HepG2 (cell line): ENCODE data around the gene RNASE7. TPM values are rescaled to one million over a fixed set of nuclear protein-coding genes. Genes with fewer than 3 reads are reported as not detected.

Source experiments
- CAMTA2 ChIP-seq: sonication (generic); formaldehyde crosslinking; IDR thresholded peaks from 2 replicates; pipeline ENCODE4 v1.4.0; 2020; ENCODE audit warnings: mild to moderate bottlenecking, missing genetic modification reagents, borderline replicate concordance
- GFI1 ChIP-seq: sonication (generic); formaldehyde crosslinking; IDR thresholded peaks from 2 replicates; pipeline ENCODE4 v1.5.0; 2020; ENCODE audit warnings: missing genetic modification reagents, mild to moderate bottlenecking, borderline replicate concordance
- HDAC6 ChIP-seq: fragments of 200-600 bp; sonication (generic); IDR thresholded peaks from 2 replicates; pipeline ENCODE4 v1.7.0; 2017; ENCODE audit warnings: mild to moderate bottlenecking, antibody characterized with exemption, low read length, low read depth
- HES4 ChIP-seq: sonication (generic); formaldehyde crosslinking; IDR thresholded peaks from 2 replicates; pipeline ENCODE4 v1.9.0; 2021; ENCODE audit warnings: mild to moderate bottlenecking, missing genetic modification reagents, borderline replicate concordance
- IKZF4 ChIP-seq: sonication (generic); formaldehyde crosslinking; IDR thresholded peaks from 2 replicates; pipeline ENCODE4 v1.5.1; 2020; ENCODE audit warnings: borderline replicate concordance, mild to moderate bottlenecking, low read depth, missing genetic modification reagents; ENCODE audit errors: not compliant biosample characterization
- KLF12 ChIP-seq: sonication (generic); formaldehyde crosslinking; IDR thresholded peaks from 2 replicates; pipeline ENCODE4 v1.4.0; 2020; ENCODE audit warnings: missing genetic modification reagents, borderline replicate concordance
- MIER2 ChIP-seq: IDR thresholded peaks from 2 replicates; pipeline ENCODE4 v1.6.1; 2016; ENCODE audit warnings: missing biosample characterization, missing genetic modification reagents
- MIER3 ChIP-seq: IDR thresholded peaks from 2 replicates; pipeline ENCODE4 v1.6.1; 2016; ENCODE audit warnings: missing compliant biosample characterization, borderline replicate concordance
- PCBP2 ChIP-seq: fragments of 200-400 bp; formaldehyde crosslinking; optimal IDR thresholded peaks from 2 replicates; pipeline ENCODE3; 2018; ENCODE audit warnings: low read length, low read depth; ENCODE audit not compliant: poor library complexity, severe bottlenecking
- RBFOX2 ChIP-seq: fragments of 200-400 bp; formaldehyde crosslinking; IDR thresholded peaks from 2 replicates; pipeline ENCODE4 v1.6.1; 2017; ENCODE audit warnings: low read depth, mild to moderate bottlenecking, low read length
- RXRA ChIP-seq: sonication (generic); formaldehyde crosslinking; IDR thresholded peaks from 2 replicates; pipeline ENCODE4 v1.5.1; 2020; ENCODE audit warnings: missing genetic modification reagents
- SOX6 ChIP-seq, 2 experiments: fragments of 450-650 bp in 1 of 2; sonication (generic) in 1 of 2; formaldehyde crosslinking in 1 of 2; IDR thresholded peaks; 2 replicates each; pipeline versions ENCODE4 v1.4.0 to v1.6.1; 2017 to 2020; ENCODE audit warnings: antibody characterized with exemption in 1 of 2, mild to moderate bottlenecking in 1 of 2, missing genetic modification reagents in 1 of 2
- SP2 ChIP-seq: sonication (generic); formaldehyde crosslinking; IDR thresholded peaks from 2 replicates; pipeline ENCODE4 v1.5.1; 2020; ENCODE audit warnings: mild to moderate bottlenecking, missing genetic modification reagents
- TARDBP ChIP-seq: sonication (generic); formaldehyde crosslinking; IDR thresholded peaks from 2 replicates; pipeline ENCODE4 v1.8.0; 2022; ENCODE audit warnings: mild to moderate bottlenecking, missing genetic modification reagents
- TOPORS ChIP-seq: sonication (generic); formaldehyde crosslinking; IDR thresholded peaks from 2 replicates; pipeline ENCODE4 v1.8.0; 2023; ENCODE audit warnings: mild to moderate bottlenecking, missing genetic modification reagents
- ZBTB42 ChIP-seq: sonication (generic); formaldehyde crosslinking; IDR thresholded peaks from 2 replicates; pipeline ENCODE4 v1.5.0; 2020; ENCODE audit warnings: mild to moderate bottlenecking, missing genetic modification reagents
- ZNF225 ChIP-seq: sonication (generic); formaldehyde crosslinking; IDR thresholded peaks from 2 replicates; pipeline ENCODE4 v1.4.0; 2020; ENCODE audit warnings: mild to moderate bottlenecking, missing genetic modification reagents
- ZNF234 ChIP-seq: sonication (generic); formaldehyde crosslinking; conservative IDR thresholded peaks from 2 replicates; pipeline ENCODE4 v1.5.1; 2020; ENCODE audit warnings: mild to moderate bottlenecking, missing genetic modification reagents
- ZNF598 ChIP-seq: sonication (generic); formaldehyde crosslinking; IDR thresholded peaks from 2 replicates; pipeline ENCODE4 v1.5.1; 2020; ENCODE audit warnings: mild to moderate bottlenecking, missing genetic modification reagents, borderline replicate concordance
- ZNF746 ChIP-seq: sonication (generic); formaldehyde crosslinking; IDR thresholded peaks from 2 replicates; pipeline ENCODE4 v1.8.0; 2022; ENCODE audit warnings: mild to moderate bottlenecking, missing genetic modification reagents
- ZNF75D ChIP-seq: sonication (generic); formaldehyde crosslinking; IDR thresholded peaks from 2 replicates; pipeline ENCODE4 v1.8.1; 2023; ENCODE audit warnings: missing genetic modification reagents, mild to moderate bottlenecking, borderline replicate concordance
- ZNF761 ChIP-seq: sonication (generic); formaldehyde crosslinking; conservative IDR thresholded peaks from 2 replicates; pipeline ENCODE4 v1.4.0; 2020; ENCODE audit warnings: mild to moderate bottlenecking, missing genetic modification reagents
- ZNF766 ChIP-seq: sonication (generic); formaldehyde crosslinking; IDR thresholded peaks from 2 replicates; pipeline ENCODE4 v1.5.0; 2020; ENCODE audit warnings: missing genetic modification reagents, borderline replicate concordance
- polyA plus RNA-seq, 8 experiments: library from polyadenylated mRNA; depleted of rRNA in 3 of 8; stranded (reverse) in 7 of 8; unstranded in 1 of 8; fragments of >200 nt; fragmentation: Illumina TruSeq in 4 of 8; extraction: Trizol in 4 of 8; gene quantifications; 2 replicates each; pipeline versions ENCODE4 v1.2.1 to v1.2.3, GENCODE V29; 2011 to 2016; ENCODE audit warnings: low read depth in 4 of 8, missing spikeins in 1 of 8, mixed read lengths in 1 of 8; ENCODE audit not compliant: insufficient read depth in 1 of 8
- total RNA-seq, 5 experiments: library from RNA; depleted of rRNA; stranded (reverse); fragments of >200 nt; fragmentation: Illumina TruSeq; extraction: Trizol; gene quantifications; 2 replicates each; pipeline ENCODE4 v1.2.3, GENCODE V29; 2016; ENCODE audit warnings: low read depth in 1 of 5
- TF ChIP-seq, protein P1 (sequence below): sonication (generic); formaldehyde crosslinking; IDR thresholded peaks from 2 replicates; pipeline ENCODE4 v1.9.0; 2021; ENCODE audit warnings: missing genetic modification reagents, borderline replicate concordance
- TF ChIP-seq, protein P2 (sequence below): sonication (generic); formaldehyde crosslinking; IDR thresholded peaks from 2 replicates; pipeline ENCODE4 v1.9.0; 2022; ENCODE audit warnings: low read depth, missing genetic modification reagents

The RNASE7 gene
- total and polyA plus RNA-seq, 2 of the 13 experiments (the other 11 are each of a cell fraction or from before 2014, with no cell fraction given), result 0.04 TPM; not detected in 1

DNA sequence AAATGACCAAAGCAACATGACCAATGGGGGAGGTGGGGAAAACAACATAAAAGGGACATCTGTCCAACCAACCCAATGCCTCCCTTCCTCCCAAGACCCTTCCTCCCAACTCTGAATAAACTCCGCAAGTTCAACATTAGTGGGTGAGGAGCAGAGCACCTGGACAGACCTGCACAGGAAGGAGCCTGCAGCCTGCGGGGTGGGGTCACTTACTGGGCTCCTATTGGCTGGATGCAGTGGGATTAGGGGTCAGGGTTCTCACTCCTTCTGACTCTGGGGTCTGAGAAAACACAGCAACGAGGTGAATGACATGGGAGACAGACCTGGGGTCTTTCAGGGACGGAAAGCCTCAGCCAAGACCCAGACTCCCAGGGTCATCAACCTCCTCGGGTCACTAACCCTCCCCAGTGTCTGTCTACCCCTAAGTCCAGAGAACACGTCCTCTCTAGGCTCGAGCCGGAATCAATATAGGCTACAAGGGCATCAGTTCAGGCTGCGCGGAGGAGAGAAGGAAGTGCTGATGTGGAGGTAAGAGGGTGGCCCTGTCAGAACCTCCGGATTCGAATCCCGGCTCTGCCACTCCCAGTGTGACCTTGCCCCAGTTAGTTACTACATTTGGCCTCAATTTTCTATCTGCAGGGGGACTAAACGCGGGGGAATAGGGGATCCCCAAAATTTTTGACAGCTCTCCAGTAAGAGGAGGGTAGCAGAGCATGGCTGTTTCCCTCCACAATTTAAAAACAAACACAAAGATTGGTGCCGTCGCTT, 18.2 kb upstream of the RNASE7 start (continued):
- TF ChIP-seq, protein P1, sequence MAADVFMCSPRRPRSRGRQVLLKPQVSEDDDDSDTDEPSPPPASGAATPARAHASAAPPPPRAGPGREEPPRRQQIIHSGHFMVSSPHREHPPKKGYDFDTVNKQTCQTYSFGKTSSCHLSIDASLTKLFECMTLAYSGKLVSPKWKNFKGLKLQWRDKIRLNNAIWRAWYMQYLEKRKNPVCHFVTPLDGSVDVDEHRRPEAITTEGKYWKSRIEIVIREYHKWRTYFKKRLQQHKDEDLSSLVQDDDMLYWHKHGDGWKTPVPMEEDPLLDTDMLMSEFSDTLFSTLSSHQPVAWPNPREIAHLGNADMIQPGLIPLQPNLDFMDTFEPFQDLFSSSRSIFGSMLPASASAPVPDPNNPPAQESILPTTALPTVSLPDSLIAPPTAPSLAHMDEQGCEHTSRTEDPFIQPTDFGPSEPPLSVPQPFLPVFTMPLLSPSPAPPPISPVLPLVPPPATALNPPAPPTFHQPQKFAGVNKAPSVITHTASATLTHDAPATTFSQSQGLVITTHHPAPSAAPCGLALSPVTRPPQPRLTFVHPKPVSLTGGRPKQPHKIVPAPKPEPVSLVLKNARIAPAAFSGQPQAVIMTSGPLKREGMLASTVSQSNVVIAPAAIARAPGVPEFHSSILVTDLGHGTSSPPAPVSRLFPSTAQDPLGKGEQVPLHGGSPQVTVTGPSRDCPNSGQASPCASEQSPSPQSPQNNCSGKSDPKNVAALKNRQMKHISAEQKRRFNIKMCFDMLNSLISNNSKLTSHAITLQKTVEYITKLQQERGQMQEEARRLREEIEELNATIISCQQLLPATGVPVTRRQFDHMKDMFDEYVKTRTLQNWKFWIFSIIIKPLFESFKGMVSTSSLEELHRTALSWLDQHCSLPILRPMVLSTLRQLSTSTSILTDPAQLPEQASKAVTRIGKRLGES, result no peak
- TF ChIP-seq ZNF746 (CRISPR knock-in tag), result 0 out of 2 replicates have a peak, but pooled peaks have one; percentile 37
- no peak for TF ChIP-seq MIER3
- TF ChIP-seq PCBP2, result no peak
- TF ChIP-seq HES4 (CRISPR knock-in tag), result no peak
- TF ChIP-seq ZNF234, result no peak
- TF ChIP-seq ZBTB42 (CRISPR knock-in tag), result no peak; the same call in 1 of the 2 replicates
- TF ChIP-seq GFI1, result no peak
- no peak for TF ChIP-seq ZNF598 (CRISPR knock-in tag)
- no peak for TF ChIP-seq TOPORS (CRISPR knock-in tag)
- TF ChIP-seq ZNF225, result no peak
- TF ChIP-seq TARDBP (CRISPR knock-in tag), result no peak; the same call in 1 of the 2 replicates
- peak; percentile 45; the same call in 1 of the 2 replicates for TF ChIP-seq RXRA (CRISPR knock-in tag)
- no peak for TF ChIP-seq KLF12 (CRISPR knock-in tag)
- no peak for TF ChIP-seq IKZF4 (CRISPR knock-in tag)
- no peak for TF ChIP-seq SOX6 (IDR thresholded peaks at IDR 0.05)
- no peak; the same call in none of the 2 replicates for TF ChIP-seq SOX6 (CRISPR knock-in tag; IDR thresholded peaks at IDR 0.05)
- TF ChIP-seq, protein P2, sequence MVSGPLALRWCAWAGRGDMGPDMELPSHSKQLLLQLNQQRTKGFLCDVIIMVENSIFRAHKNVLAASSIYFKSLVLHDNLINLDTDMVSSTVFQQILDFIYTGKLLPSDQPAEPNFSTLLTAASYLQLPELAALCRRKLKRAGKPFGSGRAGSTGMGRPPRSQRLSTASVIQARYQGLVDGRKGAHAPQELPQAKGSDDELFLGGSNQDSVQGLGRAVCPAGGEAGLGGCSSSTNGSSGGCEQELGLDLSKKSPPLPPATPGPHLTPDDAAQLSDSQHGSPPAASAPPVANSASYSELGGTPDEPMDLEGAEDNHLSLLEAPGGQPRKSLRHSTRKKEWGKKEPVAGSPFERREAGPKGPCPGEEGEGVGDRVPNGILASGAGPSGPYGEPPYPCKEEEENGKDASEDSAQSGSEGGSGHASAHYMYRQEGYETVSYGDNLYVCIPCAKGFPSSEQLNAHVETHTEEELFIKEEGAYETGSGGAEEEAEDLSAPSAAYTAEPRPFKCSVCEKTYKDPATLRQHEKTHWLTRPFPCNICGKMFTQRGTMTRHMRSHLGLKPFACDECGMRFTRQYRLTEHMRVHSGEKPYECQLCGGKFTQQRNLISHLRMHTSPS (CRISPR knock-in tag), result no peak
- TF ChIP-seq CAMTA2 (CRISPR knock-in tag), result no peak
- TF ChIP-seq RBFOX2, result no peak
- no peak for TF ChIP-seq ZNF75D (CRISPR knock-in tag)
- TF ChIP-seq ZNF766 (CRISPR knock-in tag), result no peak
- TF ChIP-seq MIER2 (CRISPR knock-in tag), result no peak
- TF ChIP-seq SP2 (CRISPR knock-in tag), result no peak
- no peak for TF ChIP-seq HDAC6
- TF ChIP-seq ZNF761 (CRISPR knock-in tag), result no peak
